HepG2 (cell line): ENCODE results near the gene ANKRD52. TPM values are rescaled to one million over a fixed set of nuclear protein-coding genes. Genes with fewer than 3 reads are reported as not detected.

Experiments used
- AGO1 ChIP-seq: fragments of 200-400 bp; formaldehyde crosslinking; IDR thresholded peaks from 2 replicates; pipeline ENCODE4 v1.6.1; 2017; ENCODE audit warnings: mild to moderate bottlenecking, low read depth, low read length, moderate library complexity; ENCODE audit not compliant: poor library complexity, severe bottlenecking
- ASH2L ChIP-seq: fragments of 300-600, 200-600 bp; sonication (generic); IDR thresholded peaks from 2 replicates; pipeline ENCODE4 v1.7.0; 2017; ENCODE audit warnings: low read depth, mild to moderate bottlenecking, moderate library complexity, mixed read lengths, low read length; ENCODE audit not compliant: insufficient read length
- CTCF ChIP-seq: sonication (generic); formaldehyde crosslinking; IDR thresholded peaks from 2 replicates; pipeline ENCODE4 v1.5.0; 2020; ENCODE audit warnings: mild to moderate bottlenecking, missing genetic modification reagents, moderate library complexity
- DRAP1 ChIP-seq: IDR thresholded peaks from 2 replicates; pipeline ENCODE4 v1.6.1; 2016; ENCODE audit warnings: missing genetic modification reagents, missing compliant biosample characterization
- EHMT2 ChIP-seq: fragments of 200-600 bp; sonication (generic); IDR thresholded peaks from 2 replicates; pipeline ENCODE4 v1.7.0; 2017; ENCODE audit warnings: antibody characterized with exemption, low read depth, low read length, borderline replicate concordance
- FLYWCH1 ChIP-seq: sonication (generic); formaldehyde crosslinking; IDR thresholded peaks from 2 replicates; pipeline ENCODE4 v1.8.1; 2023; ENCODE audit warnings: mild to moderate bottlenecking, missing genetic modification reagents
- HMGXB4 ChIP-seq, 2 experiments: sonication (generic) in 1 of 2; formaldehyde crosslinking in 1 of 2; IDR thresholded peaks; 2 replicates each; pipeline versions ENCODE4 v1.4.0 to v1.6.1; 2018 to 2020; ENCODE audit warnings: missing genetic modification reagents in 2 of 2, borderline replicate concordance in 1 of 2, low read depth in 1 of 2, mild to moderate bottlenecking in 1 of 2, missing biosample characterization in 1 of 2
- MTA3 ChIP-seq: sonication (generic); formaldehyde crosslinking; IDR thresholded peaks from 2 replicates; pipeline ENCODE4 v1.4.0; 2020; ENCODE audit warnings: missing genetic modification reagents
- RAD21 ChIP-seq: fragments of 450-650 bp; formaldehyde crosslinking; IDR thresholded peaks from 2 replicates; pipeline ENCODE4 v1.5.0; 2020; ENCODE audit warnings: mild to moderate bottlenecking
- RBFOX2 ChIP-seq: fragments of 200-400 bp; formaldehyde crosslinking; IDR thresholded peaks from 2 replicates; pipeline ENCODE4 v1.6.1; 2017; ENCODE audit warnings: low read depth, mild to moderate bottlenecking, low read length
- SAP130 ChIP-seq: IDR thresholded peaks from 2 replicates; pipeline ENCODE4 v1.6.1; 2016; ENCODE audit warnings: low read depth
- STAG1 ChIP-seq: sonication (generic); formaldehyde crosslinking; IDR thresholded peaks from 2 replicates; pipeline ENCODE4 v1.4.0; 2020; ENCODE audit warnings: missing genetic modification reagents
- TGIF2 ChIP-seq: IDR thresholded peaks from 2 replicates; pipeline ENCODE4 v1.6.1; 2016; ENCODE audit warnings: control low read depth, missing compliant biosample characterization
- ZNF337 ChIP-seq: sonication (generic); formaldehyde crosslinking; IDR thresholded peaks from 2 replicates; pipeline ENCODE4 v1.5.1; 2020; ENCODE audit warnings: missing genetic modification reagents, low read depth, mild to moderate bottlenecking, borderline replicate concordance
- ZNF556 ChIP-seq: sonication (generic); formaldehyde crosslinking; IDR thresholded peaks from 2 replicates; pipeline ENCODE4 v1.4.0; 2020; ENCODE audit warnings: mild to moderate bottlenecking, missing genetic modification reagents, borderline replicate concordance
- ZNF644 ChIP-seq: IDR thresholded peaks from 2 replicates; pipeline ENCODE4 v1.6.1; 2016; ENCODE audit warnings: low read depth
- ZNF670 ChIP-seq: sonication (generic); formaldehyde crosslinking; IDR thresholded peaks from 2 replicates; pipeline ENCODE4 v1.8.0; 2022; ENCODE audit warnings: mild to moderate bottlenecking, missing genetic modification reagents, borderline replicate concordance
- ZNF841 ChIP-seq: sonication (generic); formaldehyde crosslinking; IDR thresholded peaks from 2 replicates; pipeline ENCODE4 v1.8.1; 2023; ENCODE audit warnings: missing genetic modification reagents, borderline replicate concordance
- ZNF891 ChIP-seq: sonication (generic); formaldehyde crosslinking; IDR thresholded peaks from 2 replicates; pipeline ENCODE4 v1.5.0; 2020; ENCODE audit warnings: mild to moderate bottlenecking, missing genetic modification reagents
- polyA plus RNA-seq, 8 experiments: library from polyadenylated mRNA; depleted of rRNA in 3 of 8; stranded (reverse) in 7 of 8; unstranded in 1 of 8; fragments of >200 nt; fragmentation: Illumina TruSeq in 4 of 8; extraction: Trizol in 4 of 8; gene quantifications; 2 replicates each; pipeline versions ENCODE4 v1.2.1 to v1.2.3, GENCODE V29; 2011 to 2016; ENCODE audit warnings: low read depth in 4 of 8, missing spikeins in 1 of 8, mixed read lengths in 1 of 8; ENCODE audit not compliant: insufficient read depth in 1 of 8
- total RNA-seq, 5 experiments: library from RNA; depleted of rRNA; stranded (reverse); fragments of >200 nt; fragmentation: Illumina TruSeq; extraction: Trizol; gene quantifications; 2 replicates each; pipeline ENCODE4 v1.2.3, GENCODE V29; 2016; ENCODE audit warnings: low read depth in 1 of 5
- TF ChIP-seq, protein P1 (sequence below): sonication (generic); formaldehyde crosslinking; IDR thresholded peaks from 2 replicates; pipeline ENCODE4 v1.5.0; 2020; ENCODE audit warnings: missing genetic modification reagents, mild to moderate bottlenecking, borderline replicate concordance
- TF ChIP-seq, protein P2 (sequence below): sonication (generic); formaldehyde crosslinking; IDR thresholded peaks from 2 replicates; pipeline ENCODE4 v1.5.1; 2020; ENCODE audit warnings: mild to moderate bottlenecking, missing genetic modification reagents

ANKRD52 gene
- total and polyA plus RNA-seq, 2 of the 13 experiments (the other 11 are each of a cell fraction or from before 2014, with no cell fraction given): 7.8 to 9.2 TPM

- TF ChIP-seq HMGXB4 (CRISPR knock-in tag; IDR thresholded peaks at IDR 0.05; ENCODE audit: borderline replicate concordance in 1 of 2, low read depth in 1 of 2) (peak in 1 of 2 experiments; percentile 36; a peak in 1 of 4 replicates), EHMT2 (peak; percentile 56; the same call in 1 of the 2 replicates), CTCF (peak; percentile 85), RBFOX2 (no peak), ZNF841 (CRISPR knock-in tag) (no peak), RAD21 (peak; percentile 38), ZNF337 (CRISPR knock-in tag) (no peak), AGO1 (no peak), FLYWCH1 (CRISPR knock-in tag) (no peak), ZNF644 (peak; percentile 96), STAG1 (peak; percentile 88), ZNF670 (CRISPR knock-in tag) (no peak), DRAP1 (no peak), TGIF2 (0 out of 2 replicates have a peak, but pooled peaks have one; percentile 26), ZNF556 (CRISPR knock-in tag) (no peak), ZNF891 (CRISPR knock-in tag) (no peak), ASH2L (no peak), MTA3 (CRISPR knock-in tag) (no peak), SAP130 (0 out of 2 replicates have a peak, but pooled peaks have one; percentile 39)
- TF ChIP-seq, protein P1, sequence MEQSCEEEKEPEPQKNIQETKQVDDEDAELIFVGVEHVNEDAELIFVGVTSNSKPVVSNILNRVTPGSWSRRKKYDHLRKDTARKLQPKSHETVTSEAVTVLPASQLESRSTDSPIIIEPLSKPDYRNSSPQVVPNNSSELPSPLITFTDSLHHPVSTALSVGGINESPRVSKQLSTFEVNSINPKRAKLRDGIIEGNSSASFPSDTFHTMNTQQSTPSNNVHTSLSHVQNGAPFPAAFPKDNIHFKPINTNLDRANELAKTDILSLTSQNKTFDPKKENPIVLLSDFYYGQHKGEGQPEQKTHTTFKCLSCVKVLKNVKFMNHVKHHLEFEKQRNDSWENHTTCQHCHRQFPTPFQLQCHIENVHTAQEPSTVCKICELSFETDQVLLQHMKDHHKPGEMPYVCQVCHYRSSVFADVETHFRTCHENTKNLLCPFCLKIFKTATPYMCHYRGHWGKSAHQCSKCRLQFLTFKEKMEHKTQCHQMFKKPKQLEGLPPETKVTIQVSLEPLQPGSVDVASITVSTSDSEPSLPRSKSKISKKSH (CRISPR knock-in tag): no peak
- TF ChIP-seq, protein P2, sequence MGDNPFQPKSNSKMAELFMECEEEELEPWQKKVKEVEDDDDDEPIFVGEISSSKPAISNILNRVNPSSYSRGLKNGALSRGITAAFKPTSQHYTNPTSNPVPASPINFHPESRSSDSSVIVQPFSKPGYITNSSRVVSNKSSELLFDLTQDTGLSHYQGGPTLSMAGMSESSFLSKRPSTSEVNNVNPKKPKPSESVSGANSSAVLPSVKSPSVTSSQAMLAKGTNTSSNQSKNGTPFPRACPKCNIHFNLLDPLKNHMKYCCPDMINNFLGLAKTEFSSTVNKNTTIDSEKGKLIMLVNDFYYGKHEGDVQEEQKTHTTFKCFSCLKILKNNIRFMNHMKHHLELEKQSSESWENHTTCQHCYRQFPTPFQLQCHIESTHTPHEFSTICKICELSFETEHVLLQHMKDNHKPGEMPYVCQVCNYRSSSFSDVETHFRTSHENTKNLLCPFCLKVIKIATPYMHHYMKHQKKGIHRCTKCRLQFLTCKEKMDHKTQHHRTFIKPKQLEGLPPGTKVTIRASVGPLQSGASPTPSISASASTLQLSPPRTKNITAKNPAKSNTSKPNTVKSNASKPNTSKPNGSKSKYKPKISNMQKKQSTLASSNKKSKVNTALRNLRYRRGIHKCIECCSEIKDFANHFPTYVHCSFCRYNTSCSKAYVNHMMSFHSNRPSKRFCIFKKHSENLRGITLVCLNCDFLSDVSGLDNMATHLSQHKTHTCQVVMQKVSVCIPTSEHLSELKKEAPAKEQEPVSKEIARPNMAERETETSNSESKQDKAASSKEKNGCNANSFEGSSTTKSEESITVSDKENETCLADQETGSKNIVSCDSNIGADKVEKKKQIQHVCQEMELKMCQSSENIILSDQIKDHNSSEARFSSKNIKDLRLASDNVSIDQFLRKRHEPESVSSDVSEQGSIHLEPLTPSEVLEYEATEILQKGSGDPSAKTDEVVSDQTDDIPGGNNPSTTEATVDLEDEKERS (CRISPR knock-in tag): no peak
Observed at GRCh38 chr12:56193025-56193578, 65.1 kb downstream of the ANKRD52 start (continued).
